SK-N-MC (cell line): ENCODE measurements around the gene SGO1.

ENCODE experiments used
- EZH2 ChIP-seq: fragments of 200-600 bp; sonication (generic); IDR thresholded peaks from one replicate; pipeline ENCODE4 v1.6.1; 2017; ENCODE audit warnings: antibody characterized with exemption
- FOXP2 ChIP-seq: optimal IDR thresholded peaks from 2 replicates; pipeline ENCODE3; 2011; ENCODE audit warnings: mild to moderate bottlenecking, moderate library complexity; ENCODE audit not compliant: insufficient read depth; ENCODE audit errors: extremely low read length, control extremely low read depth
- POLR2AphosphoS5 ChIP-seq: IDR thresholded peaks from 2 replicates; pipeline ENCODE4 v1.6.1; 2012; ENCODE audit warnings: mild to moderate bottlenecking, low read depth, low read length, borderline replicate concordance

GRCh38 chr3:20225769-20226168 lies 39.8 kb upstream of the SGO1 start:
- TF ChIP-seq POLR2AphosphoS5 (no peak), EZH2 (no peak), FOXP2 (no peak)
